Uterus (tissue), 4 donors: ENCODE data around the gene GASK1A. TPM values are rescaled to one million over a fixed set of nuclear protein-coding genes. Genes with fewer than 3 reads are reported as not detected.

Experiments
- DNase-seq, 2 donors: peaks; one replicate each; pipeline ENCODE4 v3.0.0-alpha.2; 2019 to 2020
- H3K27ac ChIP-seq, 2 donors: fragments of 200-600 bp; sonication (generic); 1 replicate in 1 of 2; 2 replicates in 1 of 2; pipeline ENCODE4 v1.5.1; 2016 to 2018
- H3K27me3 ChIP-seq, 2 donors: fragments of 200-600 bp; sonication (generic); one replicate each; pipeline ENCODE4 v1.5.1; 2018 to 2019; ENCODE audit warnings: control low read depth in 1 of 2
- H3K36me3 ChIP-seq, 2 donors: fragments of 200-600 bp; sonication (generic); one replicate each; pipeline ENCODE4 v1.5.1; 2019; ENCODE audit warnings: control low read depth in 1 of 2
- H3K4me1 ChIP-seq, 2 donors: fragments of 200-600 bp; sonication (generic); one replicate each; pipeline ENCODE4 v1.5.1; 2018 to 2019; ENCODE audit warnings: control low read depth in 1 of 2
- H3K4me3 ChIP-seq, 2 donors: fragments of 200-600 bp; sonication (generic); 1 replicate in 1 of 2; 2 replicates in 1 of 2; pipeline ENCODE4 v1.5.1; 2018 to 2019; ENCODE audit warnings: mild to moderate bottlenecking in 1 of 2
- H3K9me3 ChIP-seq, 2 donors: fragments of 200-600 bp; sonication (generic); one replicate each; pipeline ENCODE4 v1.5.1; 2019; ENCODE audit warnings: control low read depth in 1 of 2
- CTCF ChIP-seq, 4 experiments: fragments of 200-600 bp in 2 of 4; fragments of 450-650 bp in 2 of 4; sonication (generic) in 2 of 4; IDR thresholded peaks; one replicate each; pipeline ENCODE4 v1.5.1; 2016 to 2019; ENCODE audit warnings: antibody characterized with exemption in 4 of 4, mild to moderate bottlenecking in 2 of 4, moderate library complexity in 1 of 4
- POLR2A ChIP-seq, 2 donors: fragments of 450-650 bp; IDR thresholded peaks; one replicate each; pipeline ENCODE4 v1.6.1; 2016; ENCODE audit warnings: antibody characterized with exemption in 2 of 2, mild to moderate bottlenecking in 1 of 2, moderate library complexity in 1 of 2
- intact Hi-C: fragments of 100-400 bp; cut with DNase I; formaldehyde crosslinking; loops from one replicate; pipeline ENCODE4 v1.15.1; 2023; ENCODE audit warnings: low total_unique reads
- total RNA-seq, 4 donors: library from RNA; depleted of rRNA in 3 of 4; stranded (reverse); fragments of >200 nt in 3 of 4; gene quantifications; one replicate each; pipeline versions ENCODE4 v1.1.0 to v1.2.4, GENCODE V29; 2014 to 2023
- donor health status: DM: yes; HTN: yes; CAD: no.

GASK1A gene
- total RNA-seq, 4 donors from 2014 or later, result 26.3 to 65.8 (median 48.0) TPM

GRCh38 chr3:43021186-43021585, 42.1 kb downstream of the GASK1A start:
- no peak overlapping the region for H3K27ac ChIP-seq
- DNase-seq, result no peak
- no peaks in the 10 kb centered on the region for H3K4me1 ChIP-seq
- intact Hi-C loops, result no loop called here
- H3K36me3 ChIP-seq, result no peaks in the 10 kb centered on the region
- H3K27me3 ChIP-seq, result no peaks in the 10 kb centered on the region
- TF ChIP-seq CTCF (IDR thresholded peaks at IDR 0.05) (no peak), POLR2A (IDR thresholded peaks at IDR 0.05) (no peak)
- no peak overlapping the region for H3K4me3 ChIP-seq
- H3K9me3 ChIP-seq, result no peaks in the 10 kb centered on the region

- H3K27ac ChIP-seq, result no peak overlapping the region
- intact Hi-C loops, result no loop called here
- no peak for DNase-seq
These were observed 43.0 kb downstream of the GASK1A start for GRCh38 chr3:43022121-43022520.

GRCh38 chr3:43023066-43023465, 44.0 kb downstream of the GASK1A start:
- Histone ChIP-seq H3K4me1 (no peaks in the 10 kb centered on the region), H3K27me3 (no peaks in the 10 kb centered on the region), H3K36me3 (no peaks in the 10 kb centered on the region), H3K9me3 (no peaks in the 10 kb centered on the region), H3K27ac (no peak overlapping the region), H3K4me3 (no peak overlapping the region)
- intact Hi-C loops, result no loop called here
- no peak for TF ChIP-seq CTCF (IDR thresholded peaks at IDR 0.05)
- TF ChIP-seq POLR2A (IDR thresholded peaks at IDR 0.05), result no peak
- no peak for DNase-seq

More at GRCh38 chr3:43022121-43022520, 43.0 kb downstream of the GASK1A start:
- Histone ChIP-seq H3K9me3 (no peaks in the 10 kb centered on the region), H3K4me1 (no peaks in the 10 kb centered on the region), H3K27me3 (no peaks in the 10 kb centered on the region), H3K4me3 (no peak overlapping the region), H3K36me3 (no peaks in the 10 kb centered on the region)
- no peak for TF ChIP-seq CTCF (IDR thresholded peaks at IDR 0.05)
- TF ChIP-seq POLR2A (IDR thresholded peaks at IDR 0.05), result no peak

DNA sequence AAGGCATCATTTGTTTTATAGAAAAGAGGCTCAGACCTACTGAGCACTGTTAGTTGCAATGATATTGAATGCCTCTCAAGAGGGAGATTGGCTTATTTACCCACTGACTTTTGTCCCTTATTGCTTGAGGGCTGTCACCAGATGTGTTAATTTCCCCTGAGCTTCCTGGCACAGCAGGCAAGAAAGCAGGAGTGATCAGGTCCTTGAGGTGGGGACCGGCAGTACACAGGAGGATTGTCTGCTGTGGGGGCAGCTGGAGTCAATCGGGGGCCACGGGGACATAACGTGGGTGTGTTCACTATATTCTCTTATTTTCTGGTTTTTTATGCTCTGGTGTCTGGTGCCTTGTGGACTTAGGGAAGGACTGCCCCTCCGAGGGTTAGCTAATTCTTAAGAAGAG, 44.6 kb downstream of the GASK1A start:
- DNase-seq, result no peak
- intact Hi-C loops, result no loop called here

More for the DNA sequence above, 44.6 kb downstream of the GASK1A start:
- Histone ChIP-seq H3K27ac (no peak overlapping the region), H3K36me3 (no peaks in the 10 kb centered on the region), H3K4me3 (no peak overlapping the region), H3K4me1 (no peaks in the 10 kb centered on the region), H3K9me3 (no peaks in the 10 kb centered on the region), H3K27me3 (no peaks in the 10 kb centered on the region)
- TF ChIP-seq POLR2A (IDR thresholded peaks at IDR 0.05) (no peak), CTCF (IDR thresholded peaks at IDR 0.05) (no peak)
